HepG2 (cell line): Measurements from ENCODE around the gene STYXL2. TPM values are rescaled to one million over a fixed set of nuclear protein-coding genes. Genes with fewer than 3 reads are reported as not detected.

Source experiments
- AGO1 ChIP-seq: fragments of 200-400 bp; formaldehyde crosslinking; IDR thresholded peaks from 2 replicates; pipeline ENCODE4 v1.6.1; 2017; ENCODE audit warnings: mild to moderate bottlenecking, low read depth, low read length, moderate library complexity; ENCODE audit not compliant: poor library complexity, severe bottlenecking
- ATRX ChIP-seq: sonication (generic); formaldehyde crosslinking; IDR thresholded peaks from 2 replicates; pipeline ENCODE4 v1.4.0; 2020; ENCODE audit warnings: missing genetic modification reagents, borderline replicate concordance
- CBX1 ChIP-seq: IDR thresholded peaks from one replicate; pipeline ENCODE4 v1.6.1; 2016; ENCODE audit warnings: antibody characterized with exemption, low read depth
- CENPX ChIP-seq: sonication (generic); formaldehyde crosslinking; IDR thresholded peaks from 2 replicates; pipeline ENCODE4 v1.9.0; 2021; ENCODE audit warnings: mild to moderate bottlenecking, missing genetic modification reagents, moderate library complexity
- MIER3 ChIP-seq: IDR thresholded peaks from 2 replicates; pipeline ENCODE4 v1.6.1; 2016; ENCODE audit warnings: missing compliant biosample characterization, borderline replicate concordance
- MTF1 ChIP-seq: sonication (generic); formaldehyde crosslinking; IDR thresholded peaks from 2 replicates; pipeline ENCODE4 v1.5.0; 2020; ENCODE audit warnings: missing genetic modification reagents
- RNF219 ChIP-seq: sonication (generic); formaldehyde crosslinking; IDR thresholded peaks from 2 replicates; pipeline ENCODE4 v1.5.0; 2020; ENCODE audit warnings: mild to moderate bottlenecking, missing genetic modification reagents
- ZNF142 ChIP-seq: sonication (generic); formaldehyde crosslinking; IDR thresholded peaks from 2 replicates; pipeline ENCODE4 v1.4.0; 2020; ENCODE audit warnings: missing genetic modification reagents
- ZNF143 ChIP-seq: sonication (generic); formaldehyde crosslinking; IDR thresholded peaks from 2 replicates; pipeline ENCODE4 v1.4.0; 2020; ENCODE audit warnings: missing genetic modification reagents
- ZNF292 ChIP-seq: sonication (generic); formaldehyde crosslinking; IDR thresholded peaks from 2 replicates; pipeline ENCODE4 v1.8.1; 2022; ENCODE audit warnings: mild to moderate bottlenecking, low read depth, missing genetic modification reagents, borderline replicate concordance
- ZNF296 ChIP-seq: sonication (generic); formaldehyde crosslinking; conservative IDR thresholded peaks from 2 replicates; pipeline ENCODE4 v1.5.0; 2020; ENCODE audit warnings: mild to moderate bottlenecking, missing genetic modification reagents
- ZNF30 ChIP-seq: sonication (generic); formaldehyde crosslinking; IDR thresholded peaks from 2 replicates; pipeline ENCODE4 v1.5.0; 2020; ENCODE audit warnings: mild to moderate bottlenecking, missing genetic modification reagents
- ZNF775 ChIP-seq: sonication (generic); formaldehyde crosslinking; IDR thresholded peaks from 2 replicates; pipeline ENCODE4 v1.4.0; 2020; ENCODE audit warnings: missing genetic modification reagents, mild to moderate bottlenecking, moderate library complexity, borderline replicate concordance
- ZSCAN21 ChIP-seq: sonication (generic); formaldehyde crosslinking; IDR thresholded peaks from 2 replicates; pipeline ENCODE4 v1.8.0; 2022; ENCODE audit warnings: mild to moderate bottlenecking, missing genetic modification reagents, moderate library complexity, borderline replicate concordance
- polyA plus RNA-seq, 8 experiments: library from polyadenylated mRNA; depleted of rRNA in 3 of 8; stranded (reverse) in 7 of 8; unstranded in 1 of 8; fragments of >200 nt; fragmentation: Illumina TruSeq in 4 of 8; extraction: Trizol in 4 of 8; gene quantifications; 2 replicates each; pipeline versions ENCODE4 v1.2.1 to v1.2.3, GENCODE V29; 2011 to 2016; ENCODE audit warnings: low read depth in 4 of 8, missing spikeins in 1 of 8, mixed read lengths in 1 of 8; ENCODE audit not compliant: insufficient read depth in 1 of 8
- total RNA-seq, 5 experiments: library from RNA; depleted of rRNA; stranded (reverse); fragments of >200 nt; fragmentation: Illumina TruSeq; extraction: Trizol; gene quantifications; 2 replicates each; pipeline ENCODE4 v1.2.3, GENCODE V29; 2016; ENCODE audit warnings: low read depth in 1 of 5

Gene STYXL2
- total and polyA plus RNA-seq, 2 of the 13 experiments (the other 11 are each of a cell fraction or from before 2014, with no cell fraction given) = not detected

GRCh38 chr1:167110586-167110985 lies 16.7 kb downstream of the STYXL2 start (continued):
- TF ChIP-seq ZNF142 (CRISPR knock-in tag) (no peak), ZNF775 (CRISPR knock-in tag) (no peak), ZNF292 (CRISPR knock-in tag) (no peak), ZNF296 (no peak), ZNF30 (CRISPR knock-in tag) (no peak), ZSCAN21 (CRISPR knock-in tag) (no peak), CBX1 (no peak), ZNF143 (no peak), MIER3 (CRISPR knock-in tag) (no peak), RNF219 (CRISPR knock-in tag) (no peak), MTF1 (CRISPR knock-in tag) (no peak), AGO1 (no peak), ATRX (CRISPR knock-in tag) (no peak), CENPX (CRISPR knock-in tag) (no peak)
